Upper lobe of left lung (tissue), 4 donors: ENCODE measurements around the gene ECHDC1.

ENCODE experiments used
- EP300 ChIP-seq, 4 donors: sonication (generic); formaldehyde crosslinking; IDR thresholded peaks; one replicate each; pipeline ENCODE4 v1.5.1; 2017; ENCODE audit warnings: antibody characterized with exemption in 4 of 4, control low read depth in 2 of 4
- POLR2A ChIP-seq, 4 donors: fragments of 450-650 bp; IDR thresholded peaks; one replicate each; pipeline ENCODE4 v1.5.1; 2016 to 2017; ENCODE audit warnings: antibody characterized with exemption in 4 of 4, mild to moderate bottlenecking in 2 of 4
- TF ChIP-seq, protein P1 (sequence below), 6 experiments: fragments of 450-650 bp in 4 of 6; fragments of 200-600 bp in 2 of 6; sonication (generic) in 2 of 6; IDR thresholded peaks; one replicate each; pipeline ENCODE4 v1.5.1; 2016 to 2019; ENCODE audit warnings: antibody characterized with exemption in 6 of 6

DNA sequence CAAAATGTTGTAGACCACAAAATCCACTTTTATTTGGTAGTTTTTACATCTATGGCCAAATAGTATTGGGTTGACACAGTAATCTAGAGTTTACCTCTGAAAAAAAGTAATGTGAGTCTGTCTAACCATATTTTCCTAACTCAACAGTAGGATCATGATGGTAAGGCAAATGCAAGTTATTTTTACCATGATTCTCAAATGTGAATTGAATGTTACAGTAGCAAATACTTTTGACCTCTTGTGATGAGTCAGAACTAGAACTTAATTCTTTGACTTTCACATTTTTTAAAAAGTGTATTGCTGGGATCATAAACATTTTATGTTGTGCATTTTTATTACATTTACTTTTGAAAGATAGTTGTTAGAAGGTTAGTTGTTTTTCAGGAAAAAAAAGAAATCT is 54.7 kb downstream of the ECHDC1 start:
- TF ChIP-seq EP300 (IDR thresholded peaks at IDR 0.05) (no peak), POLR2A (IDR thresholded peaks at IDR 0.05) (no peak)
- TF ChIP-seq, protein P1, sequence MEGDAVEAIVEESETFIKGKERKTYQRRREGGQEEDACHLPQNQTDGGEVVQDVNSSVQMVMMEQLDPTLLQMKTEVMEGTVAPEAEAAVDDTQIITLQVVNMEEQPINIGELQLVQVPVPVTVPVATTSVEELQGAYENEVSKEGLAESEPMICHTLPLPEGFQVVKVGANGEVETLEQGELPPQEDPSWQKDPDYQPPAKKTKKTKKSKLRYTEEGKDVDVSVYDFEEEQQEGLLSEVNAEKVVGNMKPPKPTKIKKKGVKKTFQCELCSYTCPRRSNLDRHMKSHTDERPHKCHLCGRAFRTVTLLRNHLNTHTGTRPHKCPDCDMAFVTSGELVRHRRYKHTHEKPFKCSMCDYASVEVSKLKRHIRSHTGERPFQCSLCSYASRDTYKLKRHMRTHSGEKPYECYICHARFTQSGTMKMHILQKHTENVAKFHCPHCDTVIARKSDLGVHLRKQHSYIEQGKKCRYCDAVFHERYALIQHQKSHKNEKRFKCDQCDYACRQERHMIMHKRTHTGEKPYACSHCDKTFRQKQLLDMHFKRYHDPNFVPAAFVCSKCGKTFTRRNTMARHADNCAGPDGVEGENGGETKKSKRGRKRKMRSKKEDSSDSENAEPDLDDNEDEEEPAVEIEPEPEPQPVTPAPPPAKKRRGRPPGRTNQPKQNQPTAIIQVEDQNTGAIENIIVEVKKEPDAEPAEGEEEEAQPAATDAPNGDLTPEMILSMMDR (IDR thresholded peaks at IDR 0.05), result no peak
